GM21717 (cell line): ENCODE results near the gene NISCH.

Experiments used
- ATAC-seq: cut with Tn5 transposase; IDR thresholded peaks from one replicate; pipeline ENCODE4 v1.9.1; 2021; ENCODE audit warnings: mild to moderate bottlenecking, moderate library complexity; ENCODE audit not compliant: unreplicated experiment

NISCH gene

DNA sequence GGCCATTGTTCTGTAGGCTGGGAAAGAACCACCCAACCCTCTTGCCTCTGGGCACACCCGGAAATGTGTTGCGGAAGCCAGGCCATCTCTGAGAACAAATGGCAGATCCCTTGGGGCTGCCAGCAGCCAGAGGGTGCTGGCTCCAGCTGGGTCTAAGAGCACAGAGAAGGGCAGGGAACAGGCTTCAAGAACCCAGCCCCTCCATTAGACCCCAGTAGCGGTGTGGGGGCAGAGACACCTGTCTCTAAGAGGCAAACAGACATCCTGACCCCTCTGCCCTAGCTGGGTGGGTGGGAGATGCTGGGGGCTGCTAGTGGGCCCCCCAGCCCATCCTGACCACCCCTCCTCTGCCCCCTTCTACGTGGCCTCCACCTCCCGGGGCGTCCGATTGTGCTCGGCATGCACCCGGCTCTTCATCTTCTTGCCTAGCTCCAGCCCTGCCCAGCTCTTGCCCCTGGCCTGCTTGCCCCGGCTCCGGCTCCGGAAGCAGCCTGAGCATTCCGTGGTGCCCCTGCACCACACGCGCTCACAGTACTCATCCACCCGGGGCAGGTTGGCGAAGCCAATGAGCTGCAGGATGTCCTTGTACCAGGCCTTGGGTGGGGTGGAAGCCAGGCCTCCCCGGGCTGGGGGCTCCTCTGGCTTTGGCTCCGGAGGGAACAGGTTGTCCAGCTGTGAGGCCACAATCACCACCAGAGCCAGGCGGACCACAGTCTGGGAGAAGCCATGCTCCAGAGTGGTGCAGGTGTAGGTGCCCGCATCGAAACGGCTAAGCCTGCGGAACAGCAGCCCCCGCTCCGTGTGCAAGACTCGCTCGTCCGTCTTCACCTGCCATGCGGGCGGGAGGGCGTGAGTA, 19.9 kb upstream of the NISCH start:
- ATAC-seq = no peak

GRCh38 chr3:52436500-52437149, 18.8 kb upstream of the NISCH start:
- no peak for ATAC-seq

GRCh38 chr3:52437326-52438103, 17.9 kb upstream of the NISCH start:
- no peak for ATAC-seq

- ATAC-seq = no peak
Observed at GRCh38 chr3:52438104-52438376, 17.4 kb upstream of the NISCH start.

DNA sequence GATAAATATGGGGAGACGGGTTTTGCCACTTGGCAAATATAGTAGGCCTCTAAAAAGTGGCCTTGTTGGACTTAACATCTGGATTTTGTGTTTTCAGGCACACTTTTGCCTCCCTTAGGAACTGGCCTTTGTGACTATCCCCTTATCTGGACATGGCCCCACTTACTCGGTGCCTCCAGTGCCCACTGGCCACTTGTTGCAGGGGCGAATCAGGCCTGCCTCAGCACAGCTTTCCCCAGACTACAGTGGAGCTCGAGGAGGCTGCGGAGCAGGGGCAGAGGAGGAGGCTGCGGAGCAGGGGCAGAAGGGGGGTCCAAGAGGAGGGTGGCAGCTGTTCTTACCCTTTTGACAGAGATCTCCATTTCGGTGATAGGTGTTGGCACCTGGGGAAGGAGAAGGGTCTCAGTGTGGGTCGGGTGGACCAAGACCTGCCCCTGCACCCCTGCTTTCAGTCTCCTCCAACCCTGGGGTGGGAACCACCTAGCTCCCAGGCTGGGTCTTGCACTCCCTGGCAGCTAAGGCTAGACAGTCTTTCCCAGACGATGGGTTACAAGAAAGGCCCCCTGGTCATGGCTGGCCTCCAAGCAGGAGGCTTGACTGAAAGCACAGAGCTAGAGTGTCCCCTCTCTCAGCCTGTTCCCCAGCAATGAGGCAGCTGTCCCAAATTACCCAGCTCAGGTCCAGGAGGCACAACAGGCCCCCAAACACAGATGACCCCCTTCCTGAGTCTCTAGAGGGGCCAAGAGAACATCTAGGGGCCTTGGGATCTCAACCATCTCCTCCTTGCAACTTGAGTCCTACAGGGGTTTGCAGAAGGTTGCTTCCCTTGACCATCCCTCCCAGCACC, 16.6 kb upstream of the NISCH start:
- ATAC-seq = no peak

DNA sequence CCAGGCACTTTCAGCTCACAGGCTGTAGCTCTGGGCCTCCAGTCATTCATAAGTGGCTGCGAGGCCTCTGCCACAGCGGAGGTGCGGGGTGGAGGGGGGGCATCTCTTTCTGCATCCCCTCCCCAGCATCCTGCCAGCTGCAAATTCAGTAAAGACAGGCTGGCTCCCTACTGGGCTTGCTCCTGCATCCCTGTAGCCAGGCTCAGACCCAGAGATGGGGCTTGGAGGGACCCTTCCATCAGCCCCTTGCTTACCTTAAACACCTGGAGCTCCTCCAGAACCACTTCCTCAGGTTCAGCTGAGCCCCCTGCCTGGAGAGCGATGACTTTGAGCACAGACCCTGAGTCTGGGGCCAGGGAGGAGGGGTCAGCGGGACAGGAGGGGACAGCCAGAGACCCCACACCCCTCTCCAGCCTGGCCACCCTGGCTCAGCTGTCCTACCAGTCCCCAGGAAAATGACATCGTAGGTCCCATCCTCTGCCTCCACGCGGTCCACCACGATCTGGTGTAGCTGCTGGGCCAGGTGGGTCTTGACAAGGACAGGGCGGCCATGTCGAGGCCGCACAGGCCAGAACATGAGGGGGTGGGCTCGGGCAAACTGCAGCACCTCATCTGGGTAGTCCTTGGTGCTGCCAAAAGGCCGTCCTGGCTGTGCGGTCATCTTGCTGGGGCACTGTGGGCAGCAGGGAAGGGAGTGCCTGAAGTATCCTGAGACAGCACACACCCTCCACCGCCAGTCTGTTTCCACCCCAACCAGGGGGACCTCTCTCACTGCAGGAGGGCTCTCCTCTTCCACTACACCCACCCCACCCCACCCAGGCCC, 15.8 kb upstream of the NISCH start:
- no peak for ATAC-seq

DNA sequence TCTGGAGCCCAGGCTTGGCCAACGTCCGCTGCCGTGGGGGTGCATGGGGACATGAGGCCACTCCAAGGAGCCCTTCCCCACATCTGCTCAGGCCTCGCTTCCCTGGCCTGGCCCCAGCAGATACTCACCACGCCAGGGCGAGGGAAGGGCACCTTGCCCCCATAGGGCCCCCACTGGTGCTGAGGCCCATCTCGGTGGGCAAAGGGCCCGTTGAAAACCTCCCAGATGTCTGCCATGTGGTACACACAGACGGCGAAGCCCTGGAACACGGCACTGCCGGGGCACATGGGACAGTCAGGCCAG, 15.2 kb upstream of the NISCH start:
- ATAC-seq = no peak

- ATAC-seq = no peak
Observed at GRCh38 chr3:52440671-52441070, 14.7 kb upstream of the NISCH start.

DNA sequence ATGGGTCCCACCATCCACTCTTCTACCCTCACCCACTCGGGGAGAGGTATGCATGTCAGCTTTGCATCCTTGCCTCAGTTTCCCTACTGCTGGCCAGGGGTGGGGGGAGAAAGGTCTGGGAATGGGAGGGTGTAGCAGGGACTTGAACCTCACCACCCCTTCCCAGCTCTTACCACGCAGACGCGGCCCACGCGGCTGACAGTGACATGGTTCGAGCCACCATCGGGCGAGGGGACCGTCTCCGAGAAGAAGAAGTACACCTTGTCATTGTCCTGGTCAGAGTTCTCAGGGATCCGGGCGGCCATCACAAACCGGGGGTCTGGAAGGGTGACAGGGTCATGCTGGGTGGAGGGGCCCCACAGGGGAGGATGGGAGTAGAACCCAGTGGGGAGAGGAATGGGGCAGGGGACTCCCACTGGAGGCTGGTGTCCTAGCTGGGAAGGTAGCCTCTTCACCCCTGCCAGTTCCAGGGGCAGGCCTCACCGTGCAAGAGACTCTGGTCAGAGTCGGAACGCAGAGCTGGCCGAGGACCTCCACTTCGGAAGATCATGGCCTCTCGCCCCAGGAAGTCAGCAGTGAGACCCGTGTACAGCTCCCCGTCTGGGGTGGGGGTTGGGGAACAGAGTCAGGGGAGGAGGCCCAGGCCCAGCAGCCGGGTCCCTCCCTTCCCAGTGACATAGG, 14.2 kb upstream of the NISCH start:
- no peak for ATAC-seq

DNA sequence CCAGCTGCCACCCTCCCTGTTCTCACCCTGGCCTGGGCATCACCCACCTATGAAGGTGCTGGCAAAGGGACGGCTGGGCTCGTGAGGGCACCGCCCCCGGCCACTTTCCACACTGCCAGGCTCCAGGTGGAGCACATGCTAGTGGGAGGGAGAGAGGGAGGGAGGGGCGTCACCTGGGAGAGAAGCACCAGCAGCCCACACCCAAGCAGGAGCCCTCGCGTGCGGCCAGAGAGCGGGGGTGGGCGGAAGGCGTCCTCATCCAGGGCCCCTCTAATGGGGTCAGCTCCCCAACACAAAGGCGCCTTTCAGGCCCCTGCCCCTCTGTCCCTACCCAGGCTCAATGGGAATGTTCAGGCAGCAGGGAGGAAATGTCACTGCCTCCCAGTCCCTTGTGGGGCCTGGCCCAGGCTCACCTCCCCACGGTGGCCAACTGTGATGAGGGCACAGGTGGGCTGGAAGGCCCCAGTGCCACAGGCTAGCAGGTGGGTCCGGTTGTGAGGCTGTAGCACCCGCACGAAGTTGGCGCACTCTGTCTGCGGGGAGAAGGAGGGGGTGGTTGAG, 13.6 kb upstream of the NISCH start:
- no peak for ATAC-seq

DNA sequence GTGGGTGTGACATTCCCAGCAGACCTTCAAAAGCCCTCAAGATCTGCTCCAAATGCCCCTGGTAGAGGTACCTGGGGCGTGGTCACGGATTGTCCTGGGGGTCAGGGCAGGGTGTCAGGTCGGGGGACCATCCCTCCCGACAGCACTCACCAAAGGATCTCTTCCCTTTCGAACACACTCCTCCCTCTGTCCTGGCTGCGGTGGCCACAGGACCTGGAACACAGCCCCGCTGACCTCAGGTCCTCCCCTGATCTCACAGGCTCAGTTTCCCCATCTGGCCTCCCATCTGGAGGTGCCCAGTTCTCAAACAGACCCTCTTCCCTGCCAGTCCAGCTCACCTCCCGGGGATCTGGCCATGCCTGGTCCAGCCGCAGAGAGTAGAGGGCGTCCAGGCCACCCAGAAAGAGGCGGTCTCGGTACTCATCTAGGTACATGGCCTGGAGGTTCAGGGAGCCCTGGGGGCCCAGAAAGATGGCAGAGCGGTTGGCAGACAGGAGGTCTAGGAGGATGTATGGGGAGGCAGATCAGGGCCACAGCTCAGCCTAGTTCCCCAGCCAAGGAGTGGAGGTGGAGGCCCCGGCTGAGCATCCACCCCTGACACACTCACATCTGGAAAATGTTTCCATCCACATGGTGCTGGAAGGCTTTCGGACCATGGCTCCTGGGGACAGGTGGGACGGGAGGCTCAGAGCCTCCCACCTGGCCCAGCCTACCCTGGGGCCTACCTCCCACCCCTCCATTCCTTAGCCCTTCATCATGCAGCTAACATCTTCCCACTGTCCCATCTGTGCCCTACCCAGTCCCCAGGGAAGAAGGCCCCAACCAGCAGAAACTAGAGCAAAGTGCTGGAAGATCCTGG, 12.8 kb upstream of the NISCH start:
- ATAC-seq = no peak

GRCh38 chr3:52443268-52443610, 12.2 kb upstream of the NISCH start:
- no peak for ATAC-seq

- ATAC-seq = no peak
Observed at GRCh38 chr3:52443791-52444687, 11.4 kb upstream of the NISCH start.

GRCh38 chr3:52444860-52445793, 10.3 kb upstream of the NISCH start, which contains the start of gene SEMA3G:
SEMA3G (minus strand) TSS chr3:52445103; CDS start chr3:52445027, 76 bp downstream.
- no peak for ATAC-seq

DNA sequence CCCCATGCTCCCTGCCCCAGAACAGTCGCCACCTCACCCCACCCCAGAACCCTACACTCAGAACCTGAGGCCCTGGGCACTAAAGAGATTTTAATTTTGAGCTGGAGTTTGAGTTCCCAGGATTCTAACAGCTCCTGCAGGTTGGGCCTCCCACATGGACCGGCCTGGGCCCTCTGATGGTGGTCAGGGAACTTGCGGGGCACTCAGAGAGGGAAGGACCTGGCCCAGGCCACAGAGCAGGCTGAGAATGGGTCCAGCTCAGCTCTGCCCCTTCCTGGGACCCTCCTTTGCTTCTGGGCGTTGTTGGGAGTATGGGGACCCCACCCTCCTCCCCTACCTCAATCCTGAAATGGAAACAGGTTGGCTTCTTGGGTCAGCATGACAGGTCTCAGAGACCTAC, 9.4 kb upstream of the NISCH start:
- ATAC-seq = no peak
